Measurements from ENCODE around the gene SCN9A. TPM values are rescaled to one million over a fixed set of nuclear protein-coding genes. Genes with fewer than 3 reads are reported as not detected.

Gene SCN9A
- total RNA-seq, 1 donor from 2014 or later = 2.2 TPM

- intact Hi-C loops (cut with DNase I) = no loop called here
- no peak for DNase-seq
- ATAC-seq (ENCODE audit: poor library complexity) = no peak
Observed at GRCh38 chr2:166285215-166285614, 90.5 kb downstream of the SCN9A start.

GRCh38 chr2:166284359-166284758, 91.4 kb downstream of the SCN9A start:
- no peak for ATAC-seq (ENCODE audit: poor library complexity)
- intact Hi-C loops (cut with DNase I) = no loop called here
- no peak for DNase-seq

GRCh38 chr2:166282154-166282553, 93.6 kb downstream of the SCN9A start:
- DNase-seq (no peak), ATAC-seq (ENCODE audit: poor library complexity) (no peak)
- intact Hi-C loops (cut with DNase I) = no loop called here

- DNase-seq = no peak
- intact Hi-C loops (cut with DNase I) = no loop called here
- no peak for ATAC-seq (ENCODE audit: poor library complexity)
Observed at GRCh38 chr2:166278856-166279255, 96.9 kb downstream of the SCN9A start.

GRCh38 chr2:166270376-166270775, 105.4 kb downstream of the SCN9A start:
- DNase-seq (no peak), ATAC-seq (ENCODE audit: poor library complexity) (no peak)
- intact Hi-C loops (cut with DNase I) = no loop called here

GRCh38 chr2:166269322-166269721, 106.4 kb downstream of the SCN9A start:
- no peak for DNase-seq

GRCh38 chr2:166257859-166258258, 117.9 kb downstream of the SCN9A start:
- DNase-seq (no peak), ATAC-seq (ENCODE audit: poor library complexity) (no peak)
- intact Hi-C loops (cut with DNase I) = no loop called here

More at GRCh38 chr2:166269322-166269721, 106.4 kb downstream of the SCN9A start:
- intact Hi-C loops (cut with DNase I) = no loop called here
- no peak for ATAC-seq (ENCODE audit: poor library complexity)

- DNase-seq = no peak
- no peak for ATAC-seq (ENCODE audit: poor library complexity)
- intact Hi-C loops (cut with DNase I) = no loop called here
Observed at GRCh38 chr2:166256896-166257295, 118.8 kb downstream of the SCN9A start.

- intact Hi-C loops (cut with DNase I) = no loop called here
- ATAC-seq (ENCODE audit: poor library complexity) = no peak
- DNase-seq = no peak
Observed at GRCh38 chr2:166249318-166249717, 126.4 kb downstream of the SCN9A start.

- intact Hi-C loops (cut with DNase I) = no loop called here
- DNase-seq (no peak), ATAC-seq (ENCODE audit: poor library complexity) (no peak)
Observed at GRCh38 chr2:166246901-166247300, 128.8 kb downstream of the SCN9A start.

- no peak for ATAC-seq (ENCODE audit: poor library complexity)
- DNase-seq = no peak
- intact Hi-C loops (cut with DNase I) = no loop called here
Observed at GRCh38 chr2:166242309-166242708, 133.4 kb downstream of the SCN9A start.

GRCh38 chr2:166240387-166241313, 135.1 kb downstream of the SCN9A start:
- intact Hi-C loops (cut with DNase I) = no loop called here
- DNase-seq (no peak), ATAC-seq (ENCODE audit: poor library complexity) (no peak)

GRCh38 chr2:166239548-166239947, 136.2 kb downstream of the SCN9A start:
- no peak for DNase-seq
- ATAC-seq (ENCODE audit: poor library complexity) = no peak
- intact Hi-C loops (cut with DNase I) = no loop called here

GRCh38 chr2:166238176-166238575, 137.6 kb downstream of the SCN9A start:
- no peak for DNase-seq
- intact Hi-C loops (cut with DNase I) = no loop called here
- no peak for ATAC-seq (ENCODE audit: poor library complexity)

- ATAC-seq (ENCODE audit: poor library complexity) (no peak), DNase-seq (no peak)
- intact Hi-C loops (cut with DNase I) = no loop called here
Observed at GRCh38 chr2:166234112-166234846, 141.5 kb downstream of the SCN9A start.

GRCh38 chr2:166233244-166233643, 142.5 kb downstream of the SCN9A start:
- intact Hi-C loops (cut with DNase I) = no loop called here
- DNase-seq = no peak
- ATAC-seq (ENCODE audit: poor library complexity) = no peak

- ATAC-seq (ENCODE audit: poor library complexity) = no peak
- no peak for DNase-seq
- intact Hi-C loops (cut with DNase I) = no loop called here
Observed at GRCh38 chr2:166230724-166231070, 145.0 kb downstream of the SCN9A start.

GRCh38 chr2:166230024-166230723, 145.6 kb downstream of the SCN9A start:
- DNase-seq = no peak
- intact Hi-C loops (cut with DNase I) = no loop called here
- no peak for ATAC-seq (ENCODE audit: poor library complexity)

- DNase-seq = no peak
- ATAC-seq (ENCODE audit: poor library complexity) = no peak
- intact Hi-C loops (cut with DNase I) = no loop called here
Observed at GRCh38 chr2:166229678-166230023, 146.1 kb downstream of the SCN9A start.

GRCh38 chr2:166224197-166224596, 151.5 kb downstream of the SCN9A start:
- no peak for ATAC-seq (ENCODE audit: poor library complexity)
- no peak for DNase-seq
- intact Hi-C loops (cut with DNase I) = no loop called here

Measured in Right ventricle myocardium superior (tissue), 1 donor.